GM19240 (cell line): ENCODE data around the gene RRN3.
"Not testable (repeated sequence)": the region's sequence is repeated elsewhere in the genome, so short reads cannot be mapped to it uniquely, and the experiment has no call there.

Experiments used
- DNase-seq: peaks from one replicate; pipeline ENCODE4 v3.0.0; 2011; ENCODE audit warnings: low spot score; ENCODE audit not compliant: insufficient read length

The RRN3 gene

DNA sequence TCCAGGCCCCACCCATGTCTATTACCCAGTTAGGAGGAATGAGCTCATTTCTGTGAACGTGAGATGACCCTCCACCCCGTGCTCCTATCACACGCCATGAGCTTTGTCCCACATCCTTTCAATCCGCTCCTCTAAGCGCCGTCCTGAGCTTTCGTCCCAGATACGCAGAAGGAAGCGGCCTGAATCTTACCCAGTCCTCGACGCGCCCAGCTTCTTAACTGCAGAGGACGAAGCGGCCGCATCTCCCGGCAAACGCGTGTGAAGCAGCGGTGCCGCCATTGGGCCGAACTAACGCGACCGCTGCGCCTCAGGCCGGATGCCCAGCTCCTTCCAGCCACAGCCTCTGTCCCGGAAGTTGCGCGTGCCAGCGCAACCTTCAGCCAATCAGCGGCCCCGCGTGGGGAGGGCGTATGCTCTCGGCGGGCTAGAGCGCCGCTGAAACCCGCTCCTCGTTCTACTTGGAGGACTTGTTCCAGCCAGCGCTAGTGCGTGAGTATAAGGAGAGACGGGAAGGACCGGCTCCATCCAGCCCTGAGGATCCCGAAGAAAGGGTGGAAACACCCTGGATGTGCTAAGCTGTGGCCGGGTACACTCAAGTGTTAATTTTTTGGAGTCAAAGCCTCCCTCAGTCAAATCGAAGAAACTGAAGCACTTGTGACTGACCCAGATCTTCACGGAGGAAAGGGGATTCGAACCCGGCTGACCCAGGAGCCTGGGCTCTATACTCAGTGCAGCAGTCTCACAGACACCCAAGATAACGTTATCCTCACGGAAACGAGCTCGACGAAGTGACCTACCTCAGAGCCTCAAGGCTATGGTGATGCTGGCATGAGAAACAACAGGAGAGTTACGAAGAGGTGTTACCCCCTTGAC lies at the start of gene RRN3:
Gene RRN3 (minus strand): TSS at position 318 of the 873 bp plus-strand sequence. CDS start 39 bp downstream, at position 279.
- DNase-seq = peak; percentile 50

- DNase-seq = not testable (repeated sequence)
Measured at GRCh38 chr16:15143601-15144091, 49.6 kb upstream of the RRN3 start.

DNA sequence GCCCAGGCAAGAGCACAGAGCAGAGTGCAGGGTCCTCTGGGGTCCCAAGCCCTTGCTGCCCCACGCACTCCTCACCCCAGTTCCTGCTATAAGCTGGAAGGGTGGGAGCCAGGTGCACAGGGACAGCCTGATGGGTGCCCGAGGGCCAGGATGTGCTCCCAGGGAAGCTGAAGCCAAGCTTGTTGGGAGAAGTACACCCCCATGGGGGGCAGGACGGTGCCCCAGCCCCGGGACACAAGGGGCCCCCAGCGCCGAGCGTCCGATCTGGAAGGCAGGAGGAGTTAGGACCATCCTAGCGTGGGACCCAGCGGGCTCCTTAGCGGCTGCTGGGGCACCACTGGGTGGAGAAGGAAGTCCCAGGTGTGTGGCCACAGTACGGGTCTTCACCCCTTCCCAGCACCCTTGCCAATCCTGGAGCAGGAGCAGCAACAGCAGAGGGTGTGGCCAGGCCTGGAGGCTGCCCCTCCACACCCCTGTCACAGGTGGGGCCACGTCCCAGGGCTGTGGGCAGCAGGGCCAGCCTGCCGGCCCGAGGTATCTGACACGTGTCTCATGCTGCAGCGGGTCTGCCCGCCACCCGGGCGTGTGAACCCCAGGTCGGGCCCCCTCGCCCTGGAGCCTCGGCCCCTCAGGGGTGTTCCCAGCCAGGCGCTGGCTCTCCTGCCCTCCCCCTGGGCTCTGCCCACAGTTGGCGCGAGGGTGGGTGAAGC lies 49.0 kb upstream of the RRN3 start:
- DNase-seq = not testable (repeated sequence)

- not testable (repeated sequence) for DNase-seq
Measured at GRCh38 chr16:15142107-15142890, 48.2 kb upstream of the RRN3 start.

DNA sequence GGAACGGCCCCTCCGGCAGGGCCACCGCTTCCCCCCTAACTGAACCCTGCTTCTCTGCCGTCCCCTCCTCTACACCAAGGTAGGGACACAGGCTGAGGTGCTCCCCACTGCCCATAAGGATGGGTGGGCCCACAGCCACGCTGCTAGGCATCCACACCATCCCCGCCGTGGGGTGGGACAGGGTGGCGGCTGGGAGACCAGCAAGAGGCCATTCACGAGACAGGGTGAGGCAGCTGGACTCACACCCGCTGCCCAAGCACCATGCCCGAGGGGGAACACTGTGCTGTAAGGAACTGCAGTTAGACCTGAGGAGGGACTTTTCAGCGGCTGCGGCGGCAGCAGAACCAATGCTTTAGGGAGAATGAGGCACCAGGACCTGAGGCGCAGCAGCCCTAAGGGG lies 47.5 kb upstream of the RRN3 start:
- DNase-seq = no peak

DNA sequence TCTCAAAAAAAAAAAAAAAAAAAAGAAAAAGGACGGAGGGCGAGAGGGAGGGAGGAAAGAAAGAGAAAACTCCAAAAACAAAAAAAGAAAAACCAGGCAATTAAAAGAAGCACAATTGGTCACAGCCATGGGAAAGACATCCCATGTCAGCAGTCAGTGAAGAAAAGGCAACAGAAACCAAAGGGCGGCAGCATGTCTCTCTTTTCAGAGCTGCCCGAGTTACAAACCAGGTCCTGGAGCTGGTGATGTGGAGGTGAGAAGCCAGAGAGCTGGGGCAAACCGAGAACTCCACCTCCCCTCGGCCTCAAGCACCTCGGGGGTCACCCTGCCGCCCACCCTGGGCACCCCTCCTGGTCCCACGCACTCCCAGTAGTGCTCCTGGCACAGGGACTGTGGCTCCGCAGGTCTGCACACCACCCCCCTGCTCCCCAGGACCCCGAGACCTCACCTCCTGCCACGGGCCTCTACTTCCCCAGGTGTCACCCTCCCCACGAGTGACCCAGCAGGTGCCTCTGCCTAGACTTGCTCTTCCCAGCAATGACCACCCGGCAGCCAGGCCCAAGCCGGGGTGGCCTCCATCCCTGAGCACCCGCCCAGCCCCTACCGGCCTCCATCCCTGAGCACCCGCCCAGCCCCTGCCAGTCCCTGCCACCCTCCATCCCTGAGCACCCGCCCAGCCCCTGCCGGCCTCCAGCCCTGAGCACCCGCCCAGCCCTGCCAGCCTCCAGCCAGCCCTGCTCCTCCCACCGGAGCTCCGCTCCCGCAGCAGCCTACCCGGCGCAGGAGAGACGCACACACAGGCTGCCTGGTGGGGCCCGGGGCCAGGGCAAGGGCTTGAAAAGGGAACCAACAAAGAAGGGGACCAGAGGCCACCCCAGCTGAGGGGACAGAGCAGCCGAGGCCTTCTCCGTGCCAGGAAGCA lies 46.6 kb upstream of the RRN3 start:
- DNase-seq = not testable (repeated sequence)

- not testable (repeated sequence) for DNase-seq
Measured at GRCh38 chr16:15137514-15137913, 43.4 kb upstream of the RRN3 start.

DNA sequence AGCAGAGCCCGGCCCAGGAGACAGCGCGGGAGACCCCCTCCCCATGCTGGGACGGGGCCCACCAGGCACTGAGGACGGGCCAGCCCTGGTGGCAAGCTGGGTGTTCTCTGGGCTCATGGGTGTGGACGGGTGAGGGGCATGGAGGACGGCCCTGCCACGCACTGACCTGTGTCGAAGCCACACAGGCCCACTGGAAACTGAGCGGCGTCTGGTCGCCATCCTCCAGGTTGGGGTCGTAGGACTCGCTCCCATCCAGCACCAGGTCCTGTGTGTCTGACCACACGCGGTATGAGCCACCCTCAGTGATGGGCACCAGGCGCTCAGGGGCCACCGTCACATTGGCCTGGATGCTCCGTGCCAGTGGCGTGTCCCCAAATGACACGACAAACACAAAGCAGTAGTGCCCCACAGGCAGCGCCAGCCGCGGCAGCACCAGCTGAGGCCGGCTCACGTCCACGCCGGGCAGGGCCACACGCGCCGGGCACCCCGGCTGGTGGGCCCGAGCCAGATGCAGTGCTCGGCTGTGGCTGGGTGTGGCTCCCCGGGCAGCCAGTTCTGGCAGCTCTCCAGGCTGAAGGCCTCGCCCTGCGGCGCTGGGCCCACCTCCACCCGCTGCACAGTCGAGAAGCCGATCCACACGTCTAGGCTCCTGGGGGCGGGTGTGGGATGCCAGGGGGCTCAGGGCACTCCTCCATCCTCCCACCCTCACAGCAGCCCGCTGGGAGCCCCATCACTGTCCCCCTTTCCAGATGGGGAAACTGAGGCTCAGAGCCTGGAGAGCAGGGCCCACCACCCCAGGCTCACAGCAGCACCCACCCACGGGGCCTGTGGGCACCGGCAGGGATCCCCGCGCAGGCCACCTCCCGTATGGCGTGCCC lies 41.6 kb upstream of the RRN3 start:
- not testable (repeated sequence) for DNase-seq

DNA sequence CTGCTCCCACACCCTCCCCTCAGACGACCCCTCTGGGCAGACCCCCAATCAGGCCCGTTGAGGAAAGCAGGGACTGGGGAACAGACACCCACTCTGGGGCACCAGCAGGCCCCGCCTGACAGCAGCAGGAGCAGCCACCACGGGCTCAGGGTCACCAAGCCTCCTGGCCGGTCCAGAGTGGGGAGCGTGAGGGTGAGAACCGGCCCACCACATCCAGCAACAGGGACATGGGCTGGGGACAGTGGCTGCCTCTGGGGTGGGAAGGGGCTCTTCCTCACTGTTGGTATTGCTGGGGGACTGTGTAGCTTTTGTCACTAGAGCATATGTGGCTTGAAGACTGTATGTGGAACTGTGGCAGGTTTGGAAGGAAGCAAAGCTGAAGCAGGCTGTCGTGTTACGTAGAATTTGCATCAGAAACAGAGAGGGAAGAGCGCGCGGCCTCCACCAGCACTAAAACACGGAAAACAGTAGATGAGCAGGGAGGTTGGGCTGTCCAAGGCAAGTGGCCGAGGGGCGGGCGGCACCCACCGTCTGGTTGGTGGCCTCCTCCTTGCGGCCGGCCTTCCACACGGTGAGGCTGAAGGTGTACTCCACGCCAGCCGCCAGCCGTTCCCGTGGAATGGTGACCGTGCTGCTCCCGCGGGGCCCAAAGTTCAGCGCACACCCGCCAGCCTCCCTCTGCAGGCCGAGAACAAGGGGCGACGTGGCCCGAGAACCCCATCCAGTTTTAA lies 40.8 kb upstream of the RRN3 start:
- DNase-seq = not testable (repeated sequence)

DNA sequence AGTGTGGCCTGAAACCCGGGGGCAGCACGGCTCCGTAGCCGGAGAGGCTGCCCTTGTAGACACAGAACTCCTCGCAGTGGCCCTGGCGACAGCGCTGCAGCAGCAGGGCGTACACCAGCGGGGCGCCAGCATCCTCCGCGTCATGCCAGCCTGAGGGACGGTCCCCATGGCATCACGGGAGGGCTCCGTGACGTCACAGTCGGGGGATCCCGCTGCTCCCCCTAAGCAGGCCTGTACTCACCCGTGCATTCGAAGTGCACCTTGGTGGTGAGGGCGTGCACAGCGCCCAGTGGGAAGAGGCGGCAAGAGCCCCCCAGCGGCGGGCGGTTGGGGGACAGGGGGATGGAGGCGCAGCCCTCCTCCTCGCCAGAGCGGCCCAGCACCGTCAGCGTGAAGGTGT lies 39.5 kb upstream of the RRN3 start:
- DNase-seq = not testable (repeated sequence)

GRCh38 chr16:15132719-15133428 lies 38.8 kb upstream of the RRN3 start:
- not testable (repeated sequence) for DNase-seq

GRCh38 chr16:15130943-15131700 lies 37.0 kb upstream of the RRN3 start:
- DNase-seq = not testable (repeated sequence)

DNA sequence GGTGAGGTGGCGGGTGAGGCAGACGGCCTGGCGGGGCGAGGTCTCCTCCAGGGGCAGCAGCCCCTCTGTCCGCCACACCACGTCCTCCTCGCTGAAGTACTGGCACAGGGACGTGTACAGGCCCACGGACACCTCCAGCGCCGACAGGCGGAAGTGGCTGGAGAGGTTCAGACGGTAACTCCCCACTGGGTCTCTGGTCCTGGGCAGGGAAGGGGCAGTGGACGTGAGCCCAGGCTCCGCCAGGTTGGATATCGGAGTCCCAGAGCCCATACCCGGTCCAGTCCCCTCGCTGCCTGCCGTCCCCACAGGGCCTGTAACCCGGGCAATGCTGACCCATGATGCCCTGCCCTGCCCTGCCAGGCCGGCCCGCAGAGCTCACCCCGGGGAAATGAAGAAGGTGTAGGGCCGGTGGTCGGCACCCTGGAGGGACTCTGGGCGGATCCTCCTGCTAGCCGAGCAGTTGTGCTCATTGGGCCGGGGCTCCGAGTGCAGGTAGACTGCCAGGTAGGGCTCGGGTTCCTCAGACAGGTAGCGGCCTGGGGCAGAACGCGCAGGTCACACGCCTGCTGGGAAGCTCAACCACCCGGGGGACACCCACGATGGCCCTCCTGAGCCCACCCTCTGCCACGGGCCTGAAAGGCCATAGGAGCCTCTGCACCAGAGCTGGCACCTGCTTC lies 36.3 kb upstream of the RRN3 start:
- not testable (repeated sequence) for DNase-seq

GRCh38 chr16:15127641-15128425 lies 33.8 kb upstream of the RRN3 start:
- DNase-seq = not testable (repeated sequence)

DNA sequence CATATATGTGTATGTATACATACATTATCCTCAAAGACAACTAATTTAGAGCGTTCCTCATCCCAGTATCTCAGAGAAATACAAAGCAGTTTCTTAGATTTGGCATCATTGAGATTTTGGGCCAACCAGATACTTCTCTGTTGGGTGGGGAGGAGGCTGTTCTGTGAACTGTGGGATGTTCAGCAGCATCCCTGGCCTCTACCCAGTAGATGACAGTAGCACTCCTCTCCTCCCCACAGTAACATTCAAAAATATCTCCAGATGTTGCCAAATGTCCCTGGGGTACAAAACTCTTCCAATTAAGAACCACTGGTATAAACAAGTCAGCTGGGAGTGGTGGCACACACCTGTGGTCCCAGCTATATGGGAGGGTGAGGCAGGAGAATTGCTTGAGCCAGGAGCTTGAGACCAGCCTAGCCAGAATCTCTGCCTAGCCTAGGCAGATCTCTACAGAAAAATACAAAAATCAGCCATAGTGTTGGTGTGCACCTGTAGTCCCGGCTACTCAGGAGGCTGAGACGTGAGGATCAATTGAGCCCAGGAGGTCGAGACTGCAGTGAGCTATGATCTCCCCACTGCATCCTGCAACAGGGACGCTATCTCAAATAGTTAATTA lies 6.4 kb upstream of the RRN3 start:
- not testable (repeated sequence) for DNase-seq
